GM13977 (cell line): ENCODE data around the gene EXOC6B.
A peak's percentile ranks its signal among the peaks of the same experiment; 100 is the strongest.

Source experiments
- DNase-seq: peaks from one replicate; pipeline ENCODE4 v3.0.0; 2012; ENCODE audit warnings: low spot score
- in situ Hi-C: fragments of 300-500 bp; cut with MboI; formaldehyde crosslinking; loops from one replicate; pipeline ENCODE4 v1.12.0; 2022; ENCODE audit warnings: low sequenced_read_pairs, low pct_unique_long_range_greater_than_20kb, mixed read lengths, inconsistent platforms; ENCODE audit not compliant: unreplicated experiment
- TF ChIP-seq, protein P1 (sequence below): IDR thresholded peaks from 2 replicates; pipeline ENCODE4 v1.5.1; 2012; ENCODE audit warnings: mild to moderate bottlenecking, control low read depth; ENCODE audit not compliant: insufficient read depth; ENCODE audit errors: extremely low read depth, missing control alignments

Gene EXOC6B

DNA sequence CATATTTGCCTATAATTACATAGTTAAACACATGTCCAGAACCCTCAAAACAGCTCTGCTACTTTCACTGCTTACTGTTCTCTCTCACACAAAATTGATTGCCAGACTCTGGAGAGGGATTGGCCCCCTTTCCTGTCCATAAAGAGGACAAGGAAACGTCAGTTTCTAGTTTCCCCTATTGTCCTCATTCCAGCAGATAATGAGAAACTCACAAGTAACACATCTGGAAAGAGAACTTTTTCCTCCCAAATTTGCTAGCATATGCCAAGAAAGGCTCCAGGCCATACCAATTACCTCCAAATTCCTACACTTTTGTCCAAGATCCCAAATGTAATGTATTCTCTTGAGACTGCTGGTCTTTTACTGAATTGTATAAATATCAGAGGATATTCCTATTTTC lies 200.5 kb downstream of the EXOC6B start:
- TF ChIP-seq, protein P1, sequence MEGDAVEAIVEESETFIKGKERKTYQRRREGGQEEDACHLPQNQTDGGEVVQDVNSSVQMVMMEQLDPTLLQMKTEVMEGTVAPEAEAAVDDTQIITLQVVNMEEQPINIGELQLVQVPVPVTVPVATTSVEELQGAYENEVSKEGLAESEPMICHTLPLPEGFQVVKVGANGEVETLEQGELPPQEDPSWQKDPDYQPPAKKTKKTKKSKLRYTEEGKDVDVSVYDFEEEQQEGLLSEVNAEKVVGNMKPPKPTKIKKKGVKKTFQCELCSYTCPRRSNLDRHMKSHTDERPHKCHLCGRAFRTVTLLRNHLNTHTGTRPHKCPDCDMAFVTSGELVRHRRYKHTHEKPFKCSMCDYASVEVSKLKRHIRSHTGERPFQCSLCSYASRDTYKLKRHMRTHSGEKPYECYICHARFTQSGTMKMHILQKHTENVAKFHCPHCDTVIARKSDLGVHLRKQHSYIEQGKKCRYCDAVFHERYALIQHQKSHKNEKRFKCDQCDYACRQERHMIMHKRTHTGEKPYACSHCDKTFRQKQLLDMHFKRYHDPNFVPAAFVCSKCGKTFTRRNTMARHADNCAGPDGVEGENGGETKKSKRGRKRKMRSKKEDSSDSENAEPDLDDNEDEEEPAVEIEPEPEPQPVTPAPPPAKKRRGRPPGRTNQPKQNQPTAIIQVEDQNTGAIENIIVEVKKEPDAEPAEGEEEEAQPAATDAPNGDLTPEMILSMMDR, result no peak
- no peak for DNase-seq
- in situ Hi-C loops, result no loop called here

GRCh38 chr2:72623481-72623880 lies 202.4 kb downstream of the EXOC6B start:
- no peak for DNase-seq
- in situ Hi-C loops, result no loop called here
- TF ChIP-seq, protein P1, result no peak

DNA sequence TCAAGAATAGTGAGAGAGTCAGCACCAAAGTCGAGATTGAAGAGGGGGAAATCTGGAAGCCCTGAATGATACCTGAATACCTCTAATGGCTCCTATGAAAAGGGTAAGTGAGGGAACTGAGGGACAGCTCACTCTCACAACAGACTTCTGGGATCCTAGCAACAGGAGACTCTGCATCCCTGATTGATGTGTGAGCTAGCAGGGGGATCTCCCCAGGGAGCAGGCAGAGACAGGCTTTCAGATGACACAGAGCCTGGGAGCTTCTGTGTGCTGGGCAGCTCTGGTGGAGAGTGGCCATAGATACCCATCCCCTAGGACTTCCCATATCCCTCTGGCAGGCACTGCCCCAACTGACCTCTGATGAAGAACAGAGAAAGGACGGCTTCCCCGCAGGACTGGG lies 206.2 kb downstream of the EXOC6B start:
- in situ Hi-C loops, result no loop called here
- TF ChIP-seq, protein P1, result no peak
- DNase-seq, result no peak

GRCh38 chr2:72613931-72614330 lies 211.9 kb downstream of the EXOC6B start:
- in situ Hi-C loops, result no loop called here
- DNase-seq, result no peak
- TF ChIP-seq, protein P1, result no peak

DNA sequence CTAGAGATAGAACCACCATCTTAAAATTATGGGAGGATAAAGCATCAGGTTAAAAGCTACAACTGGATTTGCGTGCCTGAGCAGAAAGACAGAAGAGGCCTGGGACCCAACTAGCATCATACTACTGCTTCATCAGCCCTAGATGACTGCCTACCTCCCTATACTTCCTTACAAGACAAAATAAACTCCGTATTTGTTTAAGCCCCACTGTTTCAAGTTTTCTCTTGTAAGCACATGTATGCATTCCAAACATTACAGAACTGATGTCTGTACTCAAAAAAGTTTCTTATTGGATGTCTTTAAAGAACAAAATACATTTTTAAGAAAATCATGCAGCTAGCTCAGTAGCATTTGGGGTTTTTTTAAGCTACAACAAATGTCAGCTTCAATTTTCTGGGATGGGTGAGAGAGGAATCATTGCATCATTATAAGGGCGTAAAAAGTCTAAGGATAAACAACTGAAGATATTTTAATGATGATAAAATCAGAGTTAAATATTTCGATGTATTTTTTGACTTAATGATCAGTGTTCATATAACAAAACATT lies 213.1 kb downstream of the EXOC6B start:
- in situ Hi-C loops, result no loop called here
- no peak for DNase-seq
- TF ChIP-seq, protein P1, result no peak

DNA sequence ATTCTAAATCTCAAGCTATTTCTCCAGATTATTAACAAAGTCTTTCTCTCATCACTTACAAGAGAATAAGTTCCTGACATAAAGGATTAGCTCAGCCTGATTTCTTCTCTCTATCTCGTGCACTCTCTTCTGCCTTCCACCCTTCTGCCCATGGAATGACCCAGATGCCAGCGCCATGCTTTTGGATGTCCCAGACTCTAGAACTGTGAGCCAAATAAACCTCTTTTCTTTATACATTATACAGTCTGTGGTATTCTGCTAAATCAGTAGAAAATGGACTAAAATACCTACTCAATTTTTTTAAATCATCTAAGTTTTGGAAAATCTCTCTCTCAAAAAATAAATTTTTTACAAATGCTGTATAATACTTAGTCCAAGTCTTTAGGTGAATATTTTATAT lies 218.6 kb downstream of the EXOC6B start:
- in situ Hi-C loops, result no loop called here
- TF ChIP-seq, protein P1, result no peak

GRCh38 chr2:72605836-72606442 lies 219.9 kb downstream of the EXOC6B start:
- in situ Hi-C loops, result no loop called here
- DNase-seq, result peak; percentile 9
- TF ChIP-seq, protein P1, result peak; percentile 64

More for the DNA sequence above, 218.6 kb downstream of the EXOC6B start:
- DNase-seq, result no peak
